Nucleus accumbens (tissue), 56 donors: ENCODE results near the gene B4GALT1.
"Not testable (repeated sequence)": the region's sequence is repeated elsewhere in the genome, so short reads cannot be mapped to it uniquely, and the experiment has no call there.

Experiments
- DNase-seq, 56 donors: peaks; one replicate each; lab custom pipeline; 2025; lab: John Stamatoyannopoulos, UW

Gene B4GALT1

DNA sequence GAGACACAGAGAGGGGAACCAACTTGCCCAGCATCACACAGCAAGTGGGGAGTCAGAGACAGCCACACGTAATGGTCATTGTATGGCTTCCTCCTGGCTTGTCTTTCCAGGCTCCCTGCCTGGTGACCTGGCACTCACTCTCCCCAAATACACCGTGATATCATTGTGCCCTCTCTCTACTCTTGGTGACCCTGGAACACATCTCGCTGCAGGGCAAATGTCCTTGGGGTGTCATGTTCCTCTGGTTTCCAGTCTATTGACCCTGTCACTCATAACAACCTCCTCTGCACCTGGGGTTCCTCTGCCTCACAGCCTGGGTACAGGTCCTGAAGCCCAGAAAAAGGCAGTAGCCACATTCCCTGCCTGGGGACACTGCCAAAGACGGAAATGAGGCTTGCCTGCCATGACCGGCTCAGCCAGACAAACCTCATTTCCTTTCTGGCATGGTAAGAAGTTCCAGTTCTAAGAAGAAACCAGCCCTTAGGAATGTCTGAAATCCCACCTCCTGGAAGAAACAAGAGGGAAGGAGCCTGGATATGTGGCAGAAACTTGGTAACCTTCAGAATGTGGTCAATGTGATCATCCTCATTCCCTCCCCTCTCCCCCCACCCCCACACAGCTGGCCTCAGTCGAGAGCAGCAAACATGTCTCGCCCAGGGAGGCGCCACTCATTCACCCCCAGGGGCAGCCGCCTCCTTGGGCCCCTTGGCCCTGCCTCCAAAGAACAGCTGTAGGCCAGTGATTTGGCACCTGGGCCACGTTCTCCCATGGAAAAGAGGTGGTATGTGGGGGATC is 60.1 kb downstream of the B4GALT1 start:
- no peak for DNase-seq

GRCh38 chr9:33106372-33106771 is 60.8 kb downstream of the B4GALT1 start:
- DNase-seq: no peak

DNA sequence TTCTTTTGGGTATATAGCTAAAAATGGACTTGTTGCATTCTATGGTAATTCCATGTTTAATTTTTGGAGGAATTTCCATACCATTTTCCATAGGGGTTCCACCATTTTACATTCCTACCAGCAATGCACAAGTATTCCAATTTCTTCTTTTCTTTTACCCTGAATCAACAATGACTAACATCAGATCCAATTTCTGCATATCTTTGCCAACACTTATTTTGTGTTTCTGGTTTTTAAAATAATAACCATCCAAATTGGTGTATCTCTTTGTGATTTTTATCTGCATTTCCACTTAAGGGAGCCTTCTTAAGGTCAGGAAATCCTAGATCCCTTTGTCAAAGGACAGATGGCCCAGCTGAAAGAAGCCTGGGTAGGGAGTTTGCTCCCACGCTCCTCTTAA is 61.2 kb downstream of the B4GALT1 start:
- no peak for DNase-seq

GRCh38 chr9:33105504-33105903 is 61.6 kb downstream of the B4GALT1 start:
- DNase-seq: no peak

GRCh38 chr9:33104401-33104800 is 62.7 kb downstream of the B4GALT1 start:
- DNase-seq: no peak

GRCh38 chr9:33103501-33104281 is 63.4 kb downstream of the B4GALT1 start:
- no peak for DNase-seq

DNA sequence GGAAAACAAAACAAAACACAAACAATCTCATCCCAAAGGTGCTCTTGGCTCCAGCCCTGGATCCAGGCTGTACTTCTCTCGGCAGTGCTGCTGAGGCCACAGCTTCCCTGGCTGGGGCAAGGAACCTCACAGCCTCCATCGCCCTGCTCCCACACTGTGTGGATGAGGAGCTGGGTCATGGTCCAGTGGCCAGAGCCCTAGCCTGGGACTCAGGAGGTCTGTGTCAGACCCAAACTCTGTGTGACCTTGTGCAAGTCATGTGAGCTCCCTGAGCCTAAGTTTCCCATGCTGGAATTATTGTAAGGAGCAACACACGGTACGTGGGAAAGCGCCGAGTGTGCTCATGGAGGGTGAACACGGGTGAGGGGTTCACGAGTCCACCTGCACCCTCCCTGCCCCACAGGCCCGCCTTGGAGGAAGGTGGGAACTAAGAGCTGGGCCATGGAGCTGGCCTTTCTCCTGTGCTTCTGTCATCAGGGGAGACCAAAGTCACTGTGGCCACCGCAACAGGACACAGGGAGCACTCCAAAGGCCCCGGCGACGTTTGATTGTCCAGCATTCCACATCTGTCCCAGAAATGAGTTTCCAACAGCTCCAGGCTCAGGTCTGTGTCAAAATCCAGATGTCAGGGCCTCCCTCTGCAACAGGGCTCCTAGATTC is 64.5 kb downstream of the B4GALT1 start:
- no peak for DNase-seq

- DNase-seq: peak in 6 of 56 donors; percentile 8 to 24 (median 15)
Observed at GRCh38 chr9:33101104-33101951, 65.8 kb downstream of the B4GALT1 start.

DNA sequence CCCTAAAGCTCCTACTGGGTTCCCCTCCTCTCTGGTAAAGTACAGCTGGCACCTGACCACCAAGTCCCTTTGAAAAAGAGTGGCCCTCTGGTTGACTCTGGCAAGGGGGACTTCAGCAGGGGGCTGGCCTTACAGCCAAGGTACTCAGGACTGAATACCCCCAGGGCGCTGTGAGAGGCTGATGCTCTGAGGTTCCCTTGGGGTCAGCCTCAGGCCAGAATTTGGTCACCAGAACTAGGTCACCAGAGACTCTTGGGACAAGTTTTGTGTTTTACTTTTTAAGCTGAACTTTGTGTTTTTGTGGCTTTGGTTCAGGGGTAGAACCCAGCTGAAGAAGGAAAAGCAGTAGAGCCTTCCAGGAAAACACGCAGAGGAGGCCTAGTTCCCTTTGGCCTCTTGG is 67.4 kb downstream of the B4GALT1 start:
- no peak for DNase-seq

DNA sequence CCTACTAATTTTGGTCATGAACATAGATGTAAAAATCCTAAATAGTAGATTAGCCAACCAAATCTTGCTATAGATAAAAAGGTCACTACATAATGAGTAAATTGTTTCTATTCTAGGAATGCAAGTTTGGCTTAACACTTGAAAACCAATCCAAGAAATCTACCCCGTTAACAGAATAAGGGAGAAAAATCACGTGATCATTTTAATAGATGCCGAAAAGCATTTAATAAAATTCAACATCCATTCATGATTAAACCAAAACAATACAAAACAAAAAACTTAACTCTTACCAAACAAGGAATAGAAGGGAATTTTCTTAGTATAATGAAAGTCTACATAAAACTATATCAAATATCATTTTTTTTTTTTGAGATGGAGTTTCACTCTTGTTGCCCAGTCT is 69.9 kb downstream of the B4GALT1 start:
- DNase-seq: no peak

DNA sequence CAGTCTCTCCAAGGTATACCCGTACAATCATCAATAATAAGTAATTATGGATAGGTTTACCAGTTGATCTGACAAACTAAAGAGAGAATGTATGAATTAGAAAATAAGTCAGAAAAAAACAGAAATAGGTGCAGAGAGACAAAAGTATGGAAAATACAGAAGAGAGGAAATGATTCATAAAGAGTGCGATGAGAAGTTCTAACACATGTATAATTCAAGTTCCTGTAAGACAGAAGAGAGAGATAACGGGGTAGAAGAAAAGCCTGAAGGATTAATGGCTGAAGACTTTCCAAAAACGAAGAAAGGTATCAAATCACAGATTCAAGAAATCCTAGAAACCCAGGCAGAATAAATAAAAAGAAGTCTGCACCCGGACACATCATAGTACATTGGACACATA is 74.5 kb downstream of the B4GALT1 start:
- DNase-seq: no peak

GRCh38 chr9:33085672-33086071 is 81.5 kb downstream of the B4GALT1 start:
- not testable (repeated sequence) for DNase-seq

- peak in 11 of 56 donors; percentile 6 to 46 (median 15) for DNase-seq
Observed at GRCh38 chr9:33082538-33083326, 84.4 kb downstream of the B4GALT1 start.

- DNase-seq: no peak
Observed at GRCh38 chr9:33082128-33082527, 85.0 kb downstream of the B4GALT1 start.

- DNase-seq: peak in 33 of 56 donors; percentile 7 to 65 (median 32)
Observed at GRCh38 chr9:33081128-33081851, 85.8 kb downstream of the B4GALT1 start.

GRCh38 chr9:33080534-33080933 is 86.6 kb downstream of the B4GALT1 start:
- DNase-seq: no peak

GRCh38 chr9:33076046-33077004 is 90.8 kb downstream of the B4GALT1 start, which contains the start of gene SMU1:
SMU1 (minus strand) TSS chr9:33076674; CDS start chr9:33076608, 66 bp downstream.
- DNase-seq: peak; percentile 51 to 99 (median 93)
